GM10248 (cell line): ENCODE measurements around the gene TGFBR3.

Experiments used
- CTCF ChIA-PET: fragments of 300-600 bp; sonication (Branson Sonifier 250); formaldehyde crosslinking; extraction: SDS; loops from one replicate; lab custom pipeline; 2021; ENCODE audit warnings: antibody characterized with exemption; lab: Yijun Ruan, JAX
- POLR2A ChIA-PET: fragments of 350-650 bp; sonication (Branson Sonifier 250); formaldehyde crosslinking; extraction: SDS; loops from one replicate; lab custom pipeline; 2020; ENCODE audit warnings: antibody characterized with exemption; lab: Yijun Ruan, JAX
- DNase-seq: peaks from one replicate; pipeline ENCODE4 v3.0.0; 2012; ENCODE audit errors: extremely low spot score
- TF ChIP-seq, protein P1 (sequence below): IDR thresholded peaks from 2 replicates; pipeline ENCODE4 v1.5.1; 2012; ENCODE audit warnings: mild to moderate bottlenecking, low read depth; ENCODE audit errors: extremely low read depth, missing control alignments, control extremely low read depth

TGFBR3 gene

DNA sequence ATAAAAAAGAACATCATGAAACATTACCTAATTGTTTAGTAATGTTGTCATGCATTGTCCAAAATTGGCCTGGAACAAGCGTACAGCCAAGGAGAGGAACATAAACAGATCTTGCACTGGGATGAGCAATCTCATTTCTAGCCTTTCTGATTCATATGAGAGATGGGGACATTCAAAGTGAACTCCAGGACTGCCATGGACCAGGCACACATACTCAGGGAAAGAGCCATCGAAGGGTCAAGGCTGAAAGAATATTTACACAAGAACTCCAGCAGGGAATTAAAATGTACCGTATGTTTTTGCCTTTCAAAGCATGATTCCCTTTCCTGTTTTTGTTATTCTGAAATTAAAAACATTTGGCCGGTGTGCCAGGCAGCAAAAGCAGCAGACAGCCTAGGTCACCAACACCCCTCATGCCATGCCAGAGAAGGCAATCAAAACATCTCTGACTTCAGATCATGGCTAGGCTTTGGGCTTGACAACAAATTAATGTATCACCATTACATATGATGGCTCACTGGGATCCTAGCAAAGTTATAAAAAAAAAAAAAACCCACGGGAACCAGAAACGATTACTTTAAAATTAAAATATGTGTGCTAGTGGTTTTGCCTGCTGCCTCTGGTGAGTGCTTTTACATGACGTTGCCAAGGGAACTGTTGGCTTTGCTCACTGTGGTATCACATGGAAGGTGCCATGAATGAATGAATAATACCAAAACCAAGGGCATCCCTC lies 159.8 kb downstream of the TGFBR3 start:
- POLR2A ChIA-PET = no interaction called here
- TF ChIP-seq, protein P1, sequence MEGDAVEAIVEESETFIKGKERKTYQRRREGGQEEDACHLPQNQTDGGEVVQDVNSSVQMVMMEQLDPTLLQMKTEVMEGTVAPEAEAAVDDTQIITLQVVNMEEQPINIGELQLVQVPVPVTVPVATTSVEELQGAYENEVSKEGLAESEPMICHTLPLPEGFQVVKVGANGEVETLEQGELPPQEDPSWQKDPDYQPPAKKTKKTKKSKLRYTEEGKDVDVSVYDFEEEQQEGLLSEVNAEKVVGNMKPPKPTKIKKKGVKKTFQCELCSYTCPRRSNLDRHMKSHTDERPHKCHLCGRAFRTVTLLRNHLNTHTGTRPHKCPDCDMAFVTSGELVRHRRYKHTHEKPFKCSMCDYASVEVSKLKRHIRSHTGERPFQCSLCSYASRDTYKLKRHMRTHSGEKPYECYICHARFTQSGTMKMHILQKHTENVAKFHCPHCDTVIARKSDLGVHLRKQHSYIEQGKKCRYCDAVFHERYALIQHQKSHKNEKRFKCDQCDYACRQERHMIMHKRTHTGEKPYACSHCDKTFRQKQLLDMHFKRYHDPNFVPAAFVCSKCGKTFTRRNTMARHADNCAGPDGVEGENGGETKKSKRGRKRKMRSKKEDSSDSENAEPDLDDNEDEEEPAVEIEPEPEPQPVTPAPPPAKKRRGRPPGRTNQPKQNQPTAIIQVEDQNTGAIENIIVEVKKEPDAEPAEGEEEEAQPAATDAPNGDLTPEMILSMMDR = no peak
- CTCF ChIA-PET = no interaction called here
- no peak for DNase-seq

DNA sequence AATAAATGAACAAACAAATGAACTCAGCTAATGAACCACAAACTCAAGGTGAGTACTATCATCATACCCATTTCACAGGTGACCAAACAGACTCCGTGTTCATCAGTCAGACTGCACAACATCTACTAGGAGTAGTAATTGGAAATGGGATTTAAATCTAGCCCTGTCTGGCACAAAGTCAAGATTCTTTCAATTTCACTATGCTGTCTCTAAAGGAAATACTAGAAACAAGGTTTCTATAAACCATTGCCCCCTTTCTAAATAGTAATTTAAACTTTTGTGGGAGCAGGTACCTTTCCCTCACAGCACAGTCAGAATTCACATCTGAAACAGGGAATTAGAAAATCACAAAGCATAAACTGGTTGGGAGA lies 160.3 kb downstream of the TGFBR3 start:
- DNase-seq = no peak
- TF ChIP-seq, protein P1 = no peak
- ChIA-PET POLR2A (no interaction called here), CTCF (no interaction called here)

DNA sequence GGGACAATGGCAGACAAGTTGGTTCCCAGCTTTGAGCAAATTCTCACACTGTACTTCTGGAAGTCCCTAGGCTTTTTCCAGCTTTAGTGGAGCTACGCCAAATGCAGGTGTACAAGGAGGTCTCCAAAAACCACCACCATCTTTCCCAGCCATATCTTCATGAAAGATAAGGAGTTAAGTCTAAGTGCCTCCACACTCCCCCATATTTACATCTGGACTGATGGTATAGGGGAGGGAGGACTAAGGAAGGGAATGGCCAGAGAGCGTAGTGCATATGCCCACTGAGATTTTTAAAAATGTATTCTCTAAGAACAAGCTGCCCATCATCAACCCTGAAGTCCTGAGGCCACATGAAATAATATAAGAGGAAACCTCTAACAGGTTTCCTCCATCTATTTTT lies 161.3 kb downstream of the TGFBR3 start:
- TF ChIP-seq, protein P1 = no peak
- ChIA-PET CTCF (interaction anchor here (1.2 to 1.5 kb wide), 4 partner anchors 8 to 59 kb away, joined by 3 to 4 read pairs (median 4); no protein-coding TSS in a partner anchor), POLR2A (no interaction called here)
- no peak for DNase-seq

DNA sequence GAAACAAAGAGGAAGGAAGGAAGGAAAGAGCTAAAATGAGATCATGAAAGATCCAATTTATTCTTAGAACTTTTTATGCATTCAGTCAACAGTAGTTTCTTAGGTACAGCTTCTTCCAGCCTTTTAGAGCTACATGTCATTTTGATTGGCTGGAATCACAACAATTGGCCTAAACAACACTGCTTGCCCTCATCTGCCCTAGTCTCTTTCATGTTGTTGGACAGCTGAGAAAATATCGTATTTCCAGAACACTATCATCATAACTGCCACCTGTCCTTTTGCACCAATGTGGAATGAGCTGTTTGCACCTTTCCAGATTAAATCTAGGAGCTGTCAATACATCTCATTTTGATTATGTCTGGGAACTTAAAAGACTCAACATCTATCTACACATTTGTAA lies 161.7 kb downstream of the TGFBR3 start:
- DNase-seq = no peak
- CTCF ChIA-PET = interaction anchor here (1.2 to 1.6 kb wide), 5 partner anchors 8 to 59 kb away, joined by 3 to 8 read pairs (median 4); no protein-coding TSS in a partner anchor
- TF ChIP-seq, protein P1 = no peak
- POLR2A ChIA-PET = no interaction called here

DNA sequence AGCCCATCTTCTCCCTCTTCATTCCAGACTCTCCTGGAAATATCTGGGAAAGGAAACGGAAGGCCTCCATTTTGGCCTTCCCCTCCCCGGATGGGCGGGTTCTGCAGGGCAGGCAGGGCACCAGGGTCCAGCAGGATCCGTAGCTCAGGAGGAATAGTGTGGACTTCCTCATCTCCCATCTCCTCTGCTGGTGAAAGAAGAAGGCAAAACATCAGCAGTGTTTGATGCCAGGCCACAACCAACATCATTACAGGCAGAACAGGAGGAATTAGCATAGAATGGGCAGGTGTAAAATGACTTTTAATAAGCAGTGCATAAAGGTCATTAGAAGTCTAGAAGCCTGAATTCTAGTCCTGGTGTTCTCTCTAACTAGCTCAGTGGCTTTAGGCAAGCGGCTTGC lies 165.9 kb downstream of the TGFBR3 start:
- POLR2A ChIA-PET = no interaction called here
- CTCF ChIA-PET = interaction anchor here (1.1 to 1.7 kb wide), 8 partner anchors 10 to 29 kb away, joined by 3 to 5 read pairs (median 3); no protein-coding TSS in a partner anchor
- TF ChIP-seq, protein P1 = no peak
- DNase-seq = no peak

DNA sequence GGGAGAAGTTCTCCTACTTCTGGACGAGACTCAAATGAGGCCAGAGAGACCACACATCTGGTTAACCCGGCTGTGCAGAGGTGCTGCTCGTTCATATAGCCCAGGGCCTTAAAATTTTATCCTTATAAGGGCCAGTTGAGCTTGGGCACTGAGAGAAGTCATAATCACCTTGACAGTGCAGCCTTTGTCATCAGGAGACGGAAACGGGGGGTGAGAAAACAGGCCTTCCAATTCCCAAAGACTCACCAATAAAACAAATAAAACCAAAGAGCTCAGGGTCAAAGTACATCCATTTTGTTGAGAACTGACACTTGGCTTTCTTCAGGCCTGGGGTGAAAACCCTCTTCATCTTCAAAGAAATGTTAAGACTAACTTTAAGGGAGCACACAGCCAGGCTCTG lies 167.1 kb downstream of the TGFBR3 start:
- ChIA-PET CTCF (interaction anchor here (1.0 to 1.7 kb wide), 4 partner anchors 11 to 30 kb away, joined by 3 to 5 read pairs (median 3); no protein-coding TSS in a partner anchor), POLR2A (no interaction called here)
- no peak for DNase-seq
- TF ChIP-seq, protein P1 = no peak
